Raji (cell line): ENCODE data around the gene PLCB1.

Source experiments
- POLR2A ChIP-seq: IDR thresholded peaks from 2 replicates; pipeline ENCODE4 v1.6.1; 2011; ENCODE audit warnings: low read depth, low read length, control low read depth; ENCODE audit not compliant: insufficient read depth

The PLCB1 gene

DNA sequence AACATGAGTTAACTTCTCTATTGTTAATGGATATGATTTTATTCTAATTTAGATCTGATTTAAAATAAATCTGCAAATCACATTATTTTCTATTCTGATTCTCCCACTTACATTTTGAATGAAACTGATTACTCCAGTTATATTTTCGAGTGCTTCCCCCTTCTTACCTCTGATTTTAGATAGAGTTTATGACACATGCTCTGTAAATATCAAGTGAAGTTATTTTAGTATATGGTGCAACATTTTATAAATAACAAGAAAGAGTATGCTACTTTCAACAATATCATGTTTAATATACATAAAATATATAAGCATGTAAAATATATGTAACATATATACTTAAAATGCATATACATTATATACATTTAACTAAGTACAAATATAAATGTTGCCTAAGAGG, 38.9 kb downstream of the PLCB1 start:
- TF ChIP-seq POLR2A: no peak

DNA sequence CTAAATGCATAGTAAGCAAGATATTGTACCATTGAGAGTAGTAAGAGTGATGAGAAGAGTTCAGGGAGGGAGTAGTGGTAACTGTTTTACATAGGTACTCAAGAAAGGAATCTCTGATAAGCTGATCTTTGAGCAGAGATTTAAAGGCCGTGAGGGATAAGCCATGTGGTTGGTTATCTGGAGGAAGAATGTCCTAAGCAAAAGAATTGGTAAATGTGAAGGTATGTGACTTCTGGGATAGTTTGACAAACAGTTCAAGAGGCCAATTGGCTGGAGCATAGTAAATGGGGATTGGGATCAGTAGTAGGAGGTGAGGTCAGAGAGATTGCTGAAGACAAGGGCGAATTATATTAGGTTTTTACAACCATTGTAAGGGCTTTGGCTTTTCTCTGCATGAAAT, 40.1 kb downstream of the PLCB1 start:
- no peak for TF ChIP-seq POLR2A

DNA sequence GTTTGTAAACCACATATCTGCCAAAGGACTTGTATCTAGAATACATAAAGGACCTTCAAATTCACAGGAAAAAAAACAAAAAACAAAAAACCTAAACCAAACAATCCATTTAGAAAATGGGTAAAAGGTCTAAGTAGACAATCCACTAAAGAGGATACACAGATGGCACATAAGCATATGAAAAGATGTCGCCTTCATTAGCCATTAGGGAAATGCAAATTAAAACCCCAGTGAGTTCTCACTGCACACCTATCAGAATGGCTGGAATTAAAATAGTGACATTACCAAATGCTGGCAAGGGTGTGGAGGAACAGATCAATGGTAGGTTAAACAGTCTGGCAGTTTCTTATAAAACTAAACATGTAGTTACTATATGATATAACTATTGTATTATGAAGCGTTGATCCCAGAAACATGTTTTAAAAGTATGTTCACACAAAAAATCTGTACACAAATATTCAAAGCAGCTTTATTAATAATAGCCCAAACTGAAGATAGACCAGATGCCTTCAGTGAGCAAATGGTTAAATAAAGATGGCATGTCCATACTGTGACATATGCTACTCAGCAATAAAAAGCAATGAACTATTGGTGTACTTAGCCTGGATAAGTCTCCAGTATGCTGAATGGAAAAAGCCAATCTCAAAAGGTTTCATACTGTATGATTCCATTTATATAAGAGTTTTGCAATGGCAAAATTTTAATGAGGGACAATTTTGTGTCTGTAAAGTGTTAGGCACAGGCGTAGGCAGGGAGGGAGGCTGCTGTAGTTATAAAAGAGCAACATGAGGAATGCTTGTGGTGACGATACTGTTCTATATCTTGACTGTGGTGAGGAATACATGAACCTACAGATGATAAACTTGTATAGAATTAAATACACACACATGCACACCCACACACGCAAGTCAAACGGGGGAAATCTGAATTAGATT, 43.9 kb downstream of the PLCB1 start:
- no peak for TF ChIP-seq POLR2A

DNA sequence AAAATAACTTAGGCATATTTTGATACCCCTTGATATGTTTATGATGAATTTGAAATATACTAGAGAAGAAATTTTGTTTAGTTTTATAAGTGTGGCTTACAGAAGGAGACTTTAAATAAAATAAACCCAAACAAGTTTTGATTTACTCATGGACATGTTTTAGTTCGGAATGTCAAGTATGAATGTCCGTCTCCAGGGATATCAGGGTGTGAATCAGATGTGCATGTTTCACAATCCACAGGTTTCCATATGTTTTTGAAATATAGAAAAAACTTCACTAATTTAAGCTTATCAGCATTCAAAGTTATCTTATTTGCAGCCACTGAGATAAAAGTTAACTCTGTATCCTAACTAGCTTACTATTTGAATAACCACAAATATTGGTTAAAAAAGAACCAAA, 51.5 kb downstream of the PLCB1 start:
- no peak for TF ChIP-seq POLR2A

DNA sequence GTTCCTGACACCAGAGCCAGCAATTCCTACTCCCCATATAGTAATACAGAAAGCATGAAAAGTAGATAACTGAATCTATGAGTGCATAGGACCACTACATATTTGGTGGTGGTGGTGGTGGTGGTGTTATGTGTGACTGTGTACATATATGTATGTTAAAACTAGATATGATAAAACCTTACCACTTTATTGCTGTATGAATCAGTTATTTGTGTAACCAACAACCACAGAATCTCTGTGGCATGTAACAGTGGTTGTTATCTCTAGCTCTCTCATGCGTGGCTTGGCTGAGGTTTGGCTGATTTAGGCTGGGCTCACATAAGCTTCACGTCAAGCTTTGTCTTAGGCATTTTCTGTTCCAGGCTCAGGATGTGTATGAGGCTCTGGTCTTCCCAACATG, 55.7 kb downstream of the PLCB1 start:
- no peak for TF ChIP-seq POLR2A

DNA sequence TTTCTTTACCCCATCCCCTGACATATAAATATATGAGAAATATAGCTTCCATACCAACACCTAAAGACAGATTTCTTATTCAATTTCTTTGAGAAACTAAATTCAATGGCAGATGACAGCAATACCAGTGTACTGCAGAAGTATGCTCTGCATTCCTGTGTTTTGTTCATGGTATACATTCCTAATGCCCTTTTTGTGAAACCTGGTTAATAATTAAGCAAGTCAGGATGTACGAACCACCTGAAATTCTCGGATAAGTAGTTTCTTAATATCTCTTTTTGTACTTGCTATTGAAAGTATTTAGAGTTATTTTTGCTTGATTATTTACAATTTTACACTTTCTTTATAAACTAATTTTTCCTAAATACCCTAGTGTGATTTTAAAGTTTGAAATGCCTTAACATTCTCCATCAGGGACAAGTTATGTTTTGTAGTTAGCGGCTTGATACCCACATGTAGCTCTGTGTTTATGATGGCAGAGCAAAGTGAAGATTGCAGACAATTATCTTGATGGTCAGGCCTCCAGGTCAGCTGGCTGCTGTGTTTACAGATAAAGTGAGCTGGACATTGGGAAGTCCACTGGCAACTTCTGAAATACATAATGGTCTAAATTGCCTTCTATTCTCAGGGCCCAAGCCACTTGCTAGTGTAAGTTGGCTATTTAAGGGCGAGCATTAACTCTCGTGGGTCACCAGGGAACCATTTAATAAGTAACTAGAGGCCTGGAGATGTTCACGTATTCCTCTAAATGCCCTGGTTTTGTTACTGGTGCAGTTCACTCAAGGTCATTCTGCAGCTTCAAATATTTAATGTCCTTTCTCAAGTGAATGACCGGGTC, 58.2 kb downstream of the PLCB1 start:
- TF ChIP-seq POLR2A: no peak

DNA sequence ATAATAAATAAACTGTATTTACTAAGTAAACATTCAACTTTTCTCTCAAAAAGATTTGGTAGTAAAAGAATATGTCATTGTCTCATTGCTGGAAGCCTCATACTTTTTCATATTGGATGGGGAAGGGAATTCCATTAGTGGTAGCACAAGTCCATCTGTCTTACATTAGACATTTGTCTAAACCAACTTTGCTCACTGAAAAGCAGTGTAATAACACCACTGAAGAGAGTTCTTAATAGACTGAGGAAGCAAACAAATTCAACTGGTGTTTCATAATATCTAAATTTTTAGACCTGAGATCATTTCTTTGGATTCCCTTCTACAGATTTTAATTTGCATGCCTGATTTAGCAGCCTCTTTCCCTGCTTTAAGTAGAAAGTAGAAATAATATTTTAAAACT, 62.7 kb downstream of the PLCB1 start:
- TF ChIP-seq POLR2A: no peak

DNA sequence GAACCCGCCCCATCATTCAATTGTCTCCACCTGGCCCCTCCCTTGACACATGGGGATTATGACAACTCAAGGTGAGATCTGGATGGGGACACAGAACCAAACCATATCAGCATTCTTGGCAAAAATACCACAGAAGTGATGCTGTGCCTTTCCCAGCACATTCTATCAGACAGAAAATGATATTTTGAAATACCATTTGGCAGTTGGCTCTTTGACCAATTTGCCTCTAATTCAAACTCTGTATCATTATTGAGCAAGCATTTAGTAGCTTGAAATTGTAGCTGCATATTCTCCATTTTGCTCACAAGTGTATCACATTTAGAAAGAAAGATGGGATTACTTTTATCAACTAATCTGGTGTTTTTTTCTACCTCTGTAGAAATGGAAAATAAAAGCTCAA, 64.0 kb downstream of the PLCB1 start:
- TF ChIP-seq POLR2A: no peak

DNA sequence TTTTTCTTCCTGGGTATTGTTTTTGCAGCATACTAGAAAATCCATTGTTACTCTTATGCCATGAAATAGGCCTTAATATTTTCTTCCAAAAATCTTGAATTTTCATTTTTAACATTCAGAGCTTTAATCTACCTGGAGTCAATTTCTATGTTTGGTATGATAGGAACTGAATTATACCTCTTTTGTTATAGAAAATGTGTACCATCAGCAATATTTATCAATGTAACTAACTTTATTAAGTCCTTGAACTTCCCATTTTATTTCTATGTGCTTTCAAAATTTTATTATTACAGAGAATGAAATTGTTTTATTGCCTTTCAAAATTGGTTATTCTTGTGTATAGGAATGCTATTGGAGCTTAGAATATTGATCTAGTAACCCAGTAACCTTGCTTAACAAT, 68.2 kb downstream of the PLCB1 start:
- no peak for TF ChIP-seq POLR2A

DNA sequence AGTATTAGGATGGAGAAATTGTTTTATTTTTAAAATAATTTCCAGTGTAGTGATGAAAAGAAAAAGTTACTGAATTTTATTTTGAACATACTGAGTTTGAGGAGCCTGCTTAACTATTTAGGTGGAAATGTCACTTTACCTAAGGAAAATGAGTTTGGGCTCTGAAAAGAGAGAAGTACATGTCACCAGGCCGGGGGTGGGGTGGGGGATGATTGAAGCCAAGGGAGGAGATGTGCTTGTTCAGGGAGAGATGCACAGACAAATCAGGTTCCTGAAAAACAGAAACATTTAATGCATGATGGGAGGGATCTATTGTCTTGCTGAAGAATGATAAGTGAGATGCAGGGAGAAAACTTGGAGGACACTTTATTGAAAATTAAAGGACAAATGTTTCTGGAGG, 71.3 kb downstream of the PLCB1 start:
- TF ChIP-seq POLR2A: no peak

DNA sequence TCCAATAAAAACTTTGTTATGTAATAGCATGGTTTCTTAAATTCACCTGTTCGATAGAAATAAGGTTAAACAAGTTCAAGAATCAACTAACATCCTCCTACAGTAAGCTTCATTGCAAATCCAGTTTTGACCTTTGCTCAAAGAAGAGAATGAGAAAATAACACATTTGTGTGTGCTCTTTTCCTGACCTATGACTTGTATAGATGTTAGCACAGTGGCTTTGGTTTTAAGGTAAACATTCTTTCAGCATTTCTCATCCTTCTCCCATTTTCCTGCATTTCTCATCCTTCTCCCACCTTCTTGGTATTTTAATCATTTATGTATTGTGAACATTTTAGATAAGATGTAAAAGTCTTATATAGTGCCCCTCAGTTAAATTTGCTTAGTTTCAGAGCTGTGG, 73.9 kb downstream of the PLCB1 start:
- TF ChIP-seq POLR2A: no peak

DNA sequence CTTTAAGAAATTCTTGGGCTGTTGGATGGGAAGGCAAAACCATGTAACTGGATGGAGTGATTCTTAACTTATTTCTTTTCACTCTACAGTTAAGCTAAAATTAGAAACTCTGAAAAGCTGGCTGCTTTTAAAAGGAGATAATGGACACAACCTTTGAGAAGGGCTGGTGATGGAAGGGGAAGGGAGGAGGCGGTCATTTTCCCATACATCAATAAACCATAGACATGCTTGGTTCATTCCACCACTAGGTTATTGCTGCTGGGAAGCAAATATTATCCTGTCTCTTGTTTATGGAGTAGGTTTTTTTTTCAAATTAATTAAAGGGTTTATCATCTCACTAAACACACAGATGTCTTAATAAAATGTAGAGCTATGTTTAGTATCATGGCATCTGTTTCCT, 76.2 kb downstream of the PLCB1 start:
- TF ChIP-seq POLR2A: no peak

DNA sequence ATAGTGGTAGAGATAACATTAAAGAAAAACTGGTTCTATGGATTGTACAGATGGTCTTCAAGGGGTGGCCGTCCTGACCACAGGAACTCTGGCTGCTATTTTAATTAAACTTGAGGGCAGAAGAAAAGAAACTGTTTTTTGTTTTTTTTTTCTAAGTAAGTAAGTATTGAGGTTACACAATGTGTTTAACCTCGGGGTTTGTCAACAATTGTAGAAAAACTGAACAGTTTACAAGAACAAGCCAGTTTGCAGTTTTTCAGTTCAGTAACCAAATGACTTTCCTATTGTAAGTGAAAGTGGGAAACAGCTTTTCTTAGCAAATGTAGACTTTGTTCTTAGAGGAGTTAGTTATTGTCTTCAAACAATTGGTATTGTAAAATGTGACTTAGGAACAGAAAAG, 77.0 kb downstream of the PLCB1 start:
- TF ChIP-seq POLR2A: no peak

DNA sequence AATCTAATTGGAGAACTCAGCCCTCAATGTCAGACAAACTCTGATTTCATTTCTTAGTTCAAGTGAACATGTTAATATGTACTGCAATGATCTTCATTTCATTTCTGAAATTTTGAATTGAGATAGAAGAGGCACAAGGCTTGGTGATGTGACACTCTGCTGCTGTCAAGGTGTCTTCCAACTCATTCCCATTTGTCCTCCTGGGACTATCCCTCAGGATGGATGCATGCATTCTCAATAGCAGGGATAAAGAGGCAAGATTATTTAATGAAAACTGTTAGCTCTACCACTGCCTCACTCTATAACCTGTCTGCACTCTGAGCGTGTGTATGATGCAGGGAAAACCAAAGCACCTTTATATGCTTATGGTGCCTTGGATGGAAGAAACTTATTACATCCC, 78.7 kb downstream of the PLCB1 start:
- no peak for TF ChIP-seq POLR2A

DNA sequence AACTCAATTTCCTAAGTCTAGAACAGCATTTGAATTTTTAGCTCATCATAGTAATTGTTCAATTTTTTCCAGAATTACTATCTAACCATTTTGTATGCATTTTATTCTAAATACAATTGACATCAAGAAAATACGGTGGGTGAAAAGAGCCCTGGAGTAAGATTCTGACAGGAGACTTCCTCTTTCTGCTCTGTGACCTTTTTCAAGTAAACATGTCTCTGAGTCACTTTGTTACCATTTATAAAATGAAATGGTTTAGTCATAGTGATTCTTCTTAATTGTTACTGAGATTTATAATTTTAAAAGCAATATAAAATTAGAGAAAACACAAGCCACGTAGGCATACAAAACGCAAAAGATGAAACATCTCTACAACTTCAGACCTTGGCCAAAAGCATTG, 80.2 kb downstream of the PLCB1 start:
- no peak for TF ChIP-seq POLR2A

DNA sequence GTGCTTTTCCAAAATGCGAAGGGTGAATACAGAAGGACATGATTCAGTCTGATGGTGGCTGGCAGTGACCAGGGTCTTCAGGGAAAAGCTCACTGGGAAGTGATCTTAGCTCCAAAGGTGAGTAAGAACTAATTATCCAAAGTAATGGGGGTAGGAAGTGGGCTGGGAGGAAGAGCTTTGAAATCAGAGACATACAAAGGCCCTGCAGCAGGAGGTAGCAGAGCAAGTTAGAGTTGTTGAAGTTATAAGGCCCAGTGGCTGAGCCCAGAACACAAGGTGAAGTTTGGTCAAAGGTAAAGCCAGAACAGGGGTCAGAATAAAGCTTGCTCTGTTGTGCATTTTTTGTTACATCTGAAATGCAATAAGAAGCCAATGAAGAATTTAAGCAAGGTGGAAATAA, 81.2 kb downstream of the PLCB1 start:
- TF ChIP-seq POLR2A: no peak
